Spinal cord (tissue), 10 donors: Measurements from ENCODE around the gene TBX10. TPM values are rescaled to one million over a fixed set of nuclear protein-coding genes. Genes with fewer than 3 reads are reported as not detected.

ENCODE experiments used
- DNase-seq, 6 donors: peaks; one replicate each; pipeline versions ENCODE4 v3.0.0 to v3.0.0-alpha.2; 2013 to 2015; ENCODE audit warnings: low spot score in 6 of 6, low read depth in 4 of 6
- H3K27ac ChIP-seq: one replicate; pipeline ENCODE4 v1.5.1; 2013; ENCODE audit warnings: low read depth, low read length, control low read depth
- H3K27me3 ChIP-seq: one replicate; pipeline ENCODE4 v1.6.1; 2013; ENCODE audit warnings: low read length; ENCODE audit not compliant: control insufficient read depth, insufficient read depth
- H3K36me3 ChIP-seq: one replicate; pipeline ENCODE4 v1.6.1; 2013; ENCODE audit warnings: low read length; ENCODE audit not compliant: control insufficient read depth, insufficient read depth
- H3K4me1 ChIP-seq: one replicate; pipeline ENCODE4 v1.6.1; 2013; ENCODE audit warnings: low read length; ENCODE audit not compliant: control insufficient read depth, insufficient read depth
- H3K4me3 ChIP-seq: one replicate; pipeline ENCODE4 v1.5.1; 2013; ENCODE audit warnings: low read depth, low read length, control low read depth
- H3K9me3 ChIP-seq: one replicate; pipeline ENCODE4 v1.6.1; 2013; ENCODE audit warnings: low read length; ENCODE audit not compliant: control insufficient read depth, insufficient read depth
- WGBS: methylation state at CpG from one replicate; pipeline ENCODE4 v1.1.5; 2013; ENCODE audit warnings: missing lambda C conversion rate; ENCODE audit not compliant: insufficient coverage; 5-methylcytosine and 5-hydroxymethylcytosine counted together
- polyA plus RNA-seq, 2 donors: library from polyadenylated mRNA; unstranded; fragments of 120-200 nt; gene quantifications; one replicate each; pipeline ENCODE4 v1.2.1, GENCODE V29; 2013; ENCODE audit not compliant: insufficient read length in 2 of 2
- total RNA-seq, 2 donors: library from RNA; depleted of rRNA in 1 of 2; stranded (reverse); fragments of 120-200 nt in 1 of 2; fragments of >200 nt in 1 of 2; gene quantifications; one replicate each; pipeline versions ENCODE4 v1.2.3 to v1.2.4, GENCODE V29; 2013 to 2014
- donor health status: healthy.

Gene TBX10
- total and polyA plus RNA-seq, 4 donors = not detected

DNA sequence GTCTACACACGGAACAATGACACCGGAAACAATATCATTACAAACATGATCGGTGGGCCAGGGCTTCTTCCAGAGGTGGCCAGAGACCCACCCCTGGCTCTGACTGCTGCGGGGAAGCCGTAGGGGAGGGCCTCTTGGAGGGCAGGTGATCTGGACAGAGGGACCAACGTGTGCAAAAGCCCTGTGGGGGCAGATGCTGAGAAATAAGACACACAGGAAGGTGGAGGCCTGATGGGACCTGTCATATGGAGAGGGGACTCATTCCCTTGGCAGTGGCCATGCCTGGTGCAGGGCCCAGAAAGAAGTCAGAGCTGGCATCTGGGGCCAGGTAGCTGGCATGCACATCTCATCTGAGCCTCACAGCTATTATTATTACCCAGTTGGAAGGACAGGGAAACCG, 33.8 kb upstream of the TBX10 start:
- H3K4me3 ChIP-seq = no peak overlapping the region
- H3K4me1 ChIP-seq = no peaks in the 10 kb centered on the region
- H3K36me3 ChIP-seq = no peaks in the 10 kb centered on the region
- H3K27ac ChIP-seq = no peak overlapping the region
- H3K9me3 ChIP-seq = peaks cover 2% of the 10 kb centered on the region
- no peak for DNase-seq
- WGBS = 75% methylated on average over 4 of the region's 7 CpGs
- no peaks in the 10 kb centered on the region for H3K27me3 ChIP-seq

DNA sequence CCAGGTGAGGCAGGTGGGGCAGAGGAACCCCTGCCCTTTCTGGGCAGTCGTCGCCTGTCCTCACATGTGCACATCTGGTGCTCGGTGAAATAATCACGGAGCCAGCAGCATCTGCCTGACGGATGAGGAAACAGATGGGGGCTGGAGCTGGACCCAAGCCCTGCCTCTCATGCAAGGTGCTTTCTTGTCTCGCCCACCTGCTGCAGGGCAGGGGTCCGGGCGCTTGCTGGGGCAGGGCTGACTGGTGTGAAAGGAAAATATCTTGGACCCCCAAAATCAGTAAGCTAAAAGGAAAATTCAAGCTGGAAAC, 31.6 kb upstream of the TBX10 start:
- Histone ChIP-seq H3K27ac (no peak overlapping the region), H3K36me3 (no peaks in the 10 kb centered on the region), H3K27me3 (no peaks in the 10 kb centered on the region), H3K4me1 (no peaks in the 10 kb centered on the region), H3K9me3 (no peaks in the 10 kb centered on the region), H3K4me3 (no peak overlapping the region)
- 77% methylated on average over 8 of the region's 8 CpGs for WGBS
- no peak for DNase-seq

DNA sequence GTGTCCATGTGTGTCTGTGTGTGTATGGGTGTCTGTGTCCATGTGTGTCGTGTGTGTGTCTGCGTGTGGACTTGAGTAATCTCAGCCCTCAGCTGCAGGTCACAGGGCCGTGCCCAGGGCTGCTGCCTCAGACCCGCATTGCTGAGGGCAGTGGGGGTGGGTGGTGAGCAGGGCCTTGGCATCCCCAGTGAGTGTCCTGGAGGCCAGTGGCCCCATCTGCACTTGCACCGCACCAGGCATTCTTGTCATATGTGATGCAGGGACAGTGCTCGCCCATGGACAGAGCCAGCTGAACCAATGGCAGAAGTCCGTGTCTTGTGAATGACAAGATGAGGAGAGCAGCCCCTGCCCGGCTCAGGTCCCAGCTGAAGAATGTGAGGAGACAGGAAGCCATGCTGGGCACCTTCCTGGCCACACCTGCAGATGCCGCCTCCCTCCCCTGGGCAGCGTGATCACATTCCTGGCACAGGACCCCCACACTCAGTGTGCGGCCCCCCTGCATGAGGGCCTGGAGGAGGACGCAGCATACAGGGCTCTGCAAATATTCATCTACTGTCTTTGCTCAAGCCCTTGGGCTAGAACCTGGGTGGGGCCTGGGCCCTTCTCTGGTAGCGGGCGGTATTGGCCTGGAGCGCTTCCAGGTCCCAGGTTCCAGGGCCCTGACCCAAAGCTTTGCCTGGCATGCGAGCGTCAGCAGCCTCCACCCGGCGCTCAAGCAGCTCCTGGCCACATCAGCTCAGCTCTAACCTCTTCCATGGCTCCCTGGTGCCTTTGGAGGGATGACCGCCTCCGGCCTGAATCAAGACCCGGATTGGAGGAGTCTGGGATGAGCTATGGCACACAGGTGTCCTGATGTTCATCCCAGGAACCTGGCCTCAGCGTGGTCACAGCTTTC, 31.0 kb upstream of the TBX10 start:
- no peak overlapping the region for H3K4me3 ChIP-seq
- no peak for DNase-seq
- H3K9me3 ChIP-seq = no peaks in the 10 kb centered on the region
- H3K36me3 ChIP-seq = no peaks in the 10 kb centered on the region
- 86% methylated on average over 23 of the region's 23 CpGs for WGBS
- H3K4me1 ChIP-seq = no peaks in the 10 kb centered on the region
- no peak overlapping the region for H3K27ac ChIP-seq
- no peaks in the 10 kb centered on the region for H3K27me3 ChIP-seq

DNA sequence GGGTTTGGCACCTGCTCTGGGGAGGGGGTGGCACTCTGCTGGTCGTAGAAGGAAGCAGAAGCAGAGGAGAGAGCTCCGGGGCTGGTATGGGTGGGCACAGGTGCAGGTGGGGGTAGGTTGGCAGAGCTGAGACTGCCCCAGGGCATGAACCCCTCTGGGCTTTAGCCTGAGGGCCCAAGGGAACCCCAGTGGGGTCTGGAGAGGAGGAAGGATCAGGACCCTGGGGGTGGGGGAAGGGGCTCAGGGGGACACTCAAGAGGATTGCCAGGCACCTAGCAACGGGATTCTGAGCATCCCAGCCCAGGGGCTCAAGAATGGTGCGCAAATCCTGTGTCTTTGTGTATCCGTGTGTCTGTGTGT, 28.6 kb upstream of the TBX10 start:
- Histone ChIP-seq H3K36me3 (no peaks in the 10 kb centered on the region), H3K4me3 (no peak overlapping the region), H3K27me3 (no peaks in the 10 kb centered on the region), H3K9me3 (no peaks in the 10 kb centered on the region), H3K4me1 (no peaks in the 10 kb centered on the region), H3K27ac (no peak overlapping the region)
- WGBS = 64% methylated on average over 5 of the region's 5 CpGs
- DNase-seq = no peak

DNA sequence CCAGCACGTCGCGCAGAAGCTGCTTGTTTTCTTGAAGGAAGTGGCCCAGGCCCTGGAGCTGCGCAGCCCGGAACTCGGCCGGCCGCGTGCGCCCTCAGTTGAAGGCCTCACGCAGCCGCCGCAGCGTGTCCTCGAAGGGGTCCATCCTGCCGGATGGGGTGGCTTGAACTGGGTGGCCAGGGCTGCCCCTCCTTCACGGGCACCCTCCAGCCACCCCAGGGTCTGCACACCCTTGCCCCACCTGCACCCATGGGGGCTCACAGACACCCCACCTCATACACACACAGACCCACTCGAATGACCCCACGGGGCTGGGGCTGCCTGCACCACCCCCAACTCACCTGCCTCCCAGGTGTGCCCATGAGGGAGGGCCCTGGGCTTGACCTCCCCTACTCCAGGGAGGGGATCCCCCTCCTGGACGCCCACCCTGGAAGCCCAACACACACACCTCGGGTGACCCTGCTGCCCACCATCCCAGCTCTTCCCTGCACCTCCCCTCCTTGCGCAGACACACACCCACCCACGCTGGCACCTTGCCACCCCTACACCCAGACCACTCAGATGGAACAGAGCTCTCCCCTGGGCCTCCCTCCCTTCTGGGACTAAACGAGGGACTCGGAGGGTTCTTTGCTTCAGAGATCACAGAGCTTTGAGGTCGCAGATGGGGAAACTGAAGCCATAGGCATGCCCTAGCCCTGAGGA, 28.1 kb upstream of the TBX10 start:
- DNase-seq = no peak
- WGBS = 87% methylated on average over 25 of the region's 26 CpGs
- Histone ChIP-seq H3K36me3 (no peaks in the 10 kb centered on the region), H3K4me1 (no peaks in the 10 kb centered on the region), H3K9me3 (no peaks in the 10 kb centered on the region), H3K27me3 (no peaks in the 10 kb centered on the region), H3K27ac (no peak overlapping the region), H3K4me3 (no peak overlapping the region)

DNA sequence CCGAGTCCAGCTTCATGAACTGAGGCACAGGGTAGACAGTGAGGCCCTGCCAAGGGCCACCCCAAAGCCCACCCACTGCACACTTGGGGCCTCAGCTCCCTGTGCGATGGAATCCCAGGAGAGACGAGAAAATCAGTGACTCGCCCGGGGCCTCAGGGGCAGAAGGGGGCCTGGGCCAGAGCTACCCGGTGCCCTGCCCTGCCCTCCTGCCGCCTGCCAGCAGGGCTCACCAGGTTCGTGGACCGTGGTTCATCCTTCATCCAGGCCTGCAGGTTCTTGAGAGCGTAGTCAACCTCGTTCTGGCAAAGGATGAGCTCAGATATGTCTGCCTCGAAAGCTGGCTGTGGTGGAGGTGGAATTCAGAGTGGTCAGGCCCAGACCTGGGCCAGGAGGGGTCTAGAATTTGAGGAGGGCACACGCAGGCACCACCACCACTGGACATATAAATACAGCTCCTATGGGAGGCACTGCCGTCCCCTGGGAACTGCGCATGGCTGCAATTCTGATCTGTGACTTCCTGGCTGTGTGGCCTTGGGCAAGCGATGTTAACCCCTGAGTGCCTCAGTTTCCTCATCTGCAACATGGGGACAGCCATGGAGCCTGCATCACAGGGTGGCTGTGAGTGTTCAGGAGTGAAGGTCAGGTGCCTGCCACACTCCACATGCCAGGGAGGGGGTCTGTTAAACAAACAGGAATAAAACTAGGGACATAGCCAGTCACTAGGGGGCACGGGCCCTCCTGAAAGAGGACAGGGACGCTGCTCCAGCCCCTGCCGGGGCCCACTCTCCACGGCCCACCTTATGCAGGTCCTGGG, 27.3 kb upstream of the TBX10 start:
- no peaks in the 10 kb centered on the region for H3K36me3 ChIP-seq
- H3K9me3 ChIP-seq = no peaks in the 10 kb centered on the region
- WGBS = 74% methylated on average over 18 of the region's 20 CpGs

DNA sequence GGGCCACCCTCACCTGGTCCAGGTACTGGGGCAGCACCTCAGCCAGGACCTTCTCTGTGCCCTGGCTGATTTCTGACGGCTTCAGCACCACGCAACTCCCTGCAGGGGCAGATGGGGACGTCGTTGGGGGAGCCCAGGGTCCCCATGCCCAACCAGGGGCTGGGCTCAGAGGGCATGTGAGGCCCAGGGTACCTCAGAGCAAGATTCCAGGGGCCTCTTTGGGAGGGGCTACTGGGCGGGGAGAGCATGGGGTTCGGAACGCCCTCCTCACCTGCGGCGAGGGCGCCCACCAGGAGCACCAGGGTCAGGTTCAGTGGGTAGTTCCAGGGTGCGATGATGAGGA, 26.7 kb upstream of the TBX10 start:
- DNase-seq = no peak
- Histone ChIP-seq H3K4me1 (no peaks in the 10 kb centered on the region), H3K27me3 (no peaks in the 10 kb centered on the region), H3K36me3 (no peaks in the 10 kb centered on the region), H3K27ac (no peak overlapping the region), H3K4me3 (no peak overlapping the region), H3K9me3 (no peaks in the 10 kb centered on the region)
- 81% methylated on average over 11 of the region's 11 CpGs for WGBS

More for the DNA sequence above, 27.3 kb upstream of the TBX10 start:
- Histone ChIP-seq H3K4me3 (no peak overlapping the region), H3K27ac (no peak overlapping the region), H3K4me1 (no peaks in the 10 kb centered on the region), H3K27me3 (no peaks in the 10 kb centered on the region)
- DNase-seq = no peak

DNA sequence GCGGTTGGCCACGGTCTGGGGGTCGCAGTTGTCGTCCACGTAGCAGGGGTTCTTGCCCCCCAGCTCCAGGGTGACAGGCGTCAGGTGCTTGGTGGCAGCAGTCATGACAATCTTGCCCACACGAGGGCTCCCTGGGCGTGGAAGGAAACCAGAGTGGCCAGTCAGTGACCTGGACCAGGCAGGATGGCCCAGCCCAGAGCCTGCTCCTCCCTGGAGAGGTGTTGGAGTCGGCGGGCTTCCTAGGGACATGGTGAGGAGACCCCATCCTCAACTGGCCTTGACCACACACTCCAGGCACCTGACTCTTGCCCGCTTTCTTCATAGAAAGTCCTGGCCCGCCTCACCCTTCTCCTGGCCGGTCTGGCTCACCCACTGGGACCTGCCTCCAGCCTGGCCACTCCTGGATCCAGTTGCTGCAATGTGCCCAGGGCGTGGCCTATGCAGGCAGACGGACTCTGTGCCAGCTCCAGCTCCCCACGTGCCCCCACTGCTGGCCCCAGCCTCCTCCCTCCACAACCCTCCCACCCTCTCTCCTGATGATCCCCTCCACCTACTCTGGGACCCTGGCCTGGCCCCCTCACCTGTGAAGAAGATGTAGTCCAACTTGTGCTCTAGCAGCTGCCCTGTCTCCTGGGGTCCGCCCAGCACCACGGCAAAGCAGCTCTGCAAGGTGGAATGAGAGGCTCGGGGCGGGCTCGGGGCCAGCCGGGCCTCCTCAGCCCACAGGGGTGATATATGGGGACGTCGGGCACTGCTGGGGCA, 26.2 kb upstream of the TBX10 start:
- Histone ChIP-seq H3K4me1 (no peaks in the 10 kb centered on the region), H3K36me3 (no peaks in the 10 kb centered on the region), H3K4me3 (no peak overlapping the region), H3K27ac (no peak overlapping the region), H3K27me3 (no peaks in the 10 kb centered on the region), H3K9me3 (no peaks in the 10 kb centered on the region)
- 85% methylated on average over 22 of the region's 24 CpGs for WGBS
- no peak for DNase-seq
